HepG2 (cell line): ENCODE results near the gene SSX1. TPM values are rescaled to one million over a fixed set of nuclear protein-coding genes. Genes with fewer than 3 reads are reported as not detected.
"Not testable (repeated sequence)": the region's sequence is repeated elsewhere in the genome, so short reads cannot be mapped to it uniquely, and the experiment has no call there.

Source experiments
- ATAC-seq: fragments of 200-7000 bp; cut with Tn5 transposase; 3 replicates; pipeline ENCODE4 v1.9.1; 2020; ENCODE audit warnings: mild to moderate bottlenecking, moderate library complexity
- BruUV-seq: library from RNA; stranded (reverse); fragments of 400-500 nt; replicated peaks from 2 replicates; lab custom pipeline; 2021; lab: Mats Ljungman, UMichigan
- CTCF ChIA-PET: fragments of 300-600 bp; formaldehyde crosslinking; extraction: SDS; loops from one replicate; lab custom pipeline; 2021; ENCODE audit warnings: low total read pairs, inconsistent platforms, low intra/inter-chr PET ratio; lab: Yijun Ruan, JAX
- POLR2A ChIA-PET: fragments of 350-600 bp; sonication (Branson Sonifier 250); formaldehyde crosslinking; loops from one replicate; lab custom pipeline; 2020; ENCODE audit warnings: antibody characterized with exemption, inconsistent platforms; lab: Yijun Ruan, JAX
- DNase-seq: peaks from one replicate; pipeline ENCODE4 v3.0.0-alpha.2; 2015; ENCODE audit warnings: low spot score
- FAIRE-seq: peaks from 3 replicates; lab custom pipeline; 2011; peaks lifted over from hg19 to GRCh38; lab: Jason Lieb, UNC
- H2AFZ ChIP-seq: one replicate; pipeline ENCODE4 v1.6.1; 2011; ENCODE audit warnings: low read length, inconsistent platforms
- H3K27ac ChIP-seq: fragments of 300-600 bp; 3 replicates; pipeline ENCODE4 v1.8.0; 2011; ENCODE audit warnings: mixed run types, mild to moderate bottlenecking, mixed read lengths, low read length, inconsistent platforms; ENCODE audit not compliant: insufficient read depth; ENCODE audit errors: extremely low read length
- H3K27me3 ChIP-seq, 2 experiments: fragments of 200-600 bp in 1 of 2; 2 replicates in 1 of 2; 3 replicates in 1 of 2; pipeline versions ENCODE4 v1.6.0 to v1.8.0; 2011; ENCODE audit warnings: low read length in 2 of 2, mild to moderate bottlenecking in 2 of 2, moderate library complexity in 2 of 2, inconsistent platforms in 1 of 2; ENCODE audit not compliant: insufficient read depth in 2 of 2, control insufficient read depth in 1 of 2
- H3K36me3 ChIP-seq, 2 experiments: fragments of 200-600 bp in 1 of 2; replicated peaks in 1 of 2; 2 replicates in 1 of 2; 3 replicates in 1 of 2; pipeline versions ENCODE4 v1.5.1 to v1.8.0; 2011; ENCODE audit warnings: low read length in 2 of 2, inconsistent platforms in 1 of 2; ENCODE audit not compliant: insufficient read depth in 2 of 2, control insufficient read depth in 1 of 2
- H3K4me1 ChIP-seq: 2 replicates; pipeline ENCODE4 v1.5.1; 2012; ENCODE audit warnings: low read length, inconsistent platforms; ENCODE audit not compliant: insufficient read depth
- H3K4me2 ChIP-seq: 2 replicates; pipeline ENCODE4 v1.6.0; 2011; ENCODE audit warnings: low read depth, low read length, inconsistent platforms
- H3K4me3 ChIP-seq, 3 experiments: fragments of 200-600 bp in 1 of 3; sonication (generic), shearing (Covaris generic) in 1 of 3; replicated peaks in 1 of 3; 2 replicates each; pipeline ENCODE4 v1.5.1; 2011 to 2016; ENCODE audit warnings: low read length in 3 of 3, inconsistent platforms in 2 of 3, low read depth in 2 of 3, mild to moderate bottlenecking in 2 of 3, control low read depth in 1 of 3, mixed read lengths in 1 of 3; ENCODE audit not compliant: insufficient read depth in 1 of 3
- H3K79me2 ChIP-seq: one replicate; pipeline ENCODE4 v1.6.1; 2011; ENCODE audit warnings: low read length, inconsistent platforms; ENCODE audit not compliant: insufficient read depth
- H3K9ac ChIP-seq: 2 replicates; pipeline ENCODE4 v1.6.0; 2011; ENCODE audit warnings: mild to moderate bottlenecking, low read depth, low read length, inconsistent platforms; ENCODE audit not compliant: insufficient read depth
- H3K9me3 ChIP-seq: 2 replicates; pipeline ENCODE4 v1.5.1; 2012; ENCODE audit warnings: mild to moderate bottlenecking, low read length
- H4K20me1 ChIP-seq: 2 replicates; pipeline ENCODE4 v1.6.0; 2011; ENCODE audit warnings: inconsistent platforms, mild to moderate bottlenecking, low read length, moderate library complexity; ENCODE audit not compliant: insufficient read depth
- CEBPB ChIP-seq: IDR thresholded peaks from 2 replicates; pipeline ENCODE4 v1.6.1; 2011; ENCODE audit warnings: low read depth, low read length, improper control_type of control experiment, borderline replicate concordance
- ZNF350 ChIP-seq: sonication (generic); formaldehyde crosslinking; IDR thresholded peaks from 2 replicates; pipeline ENCODE4 v1.4.0; 2020; ENCODE audit warnings: mild to moderate bottlenecking, low read depth, missing genetic modification reagents, borderline replicate concordance
- whole genome bisulfite sequencing: methylation state at CpG from one replicate; pipeline ENCODE4 v1.1.6; 2017; ENCODE audit warnings: low lambda C conversion rate; 5-methylcytosine and 5-hydroxymethylcytosine counted together
- in situ Hi-C: cut with HindIII; loops from 2 replicates; pipeline ENCODE4 v1.10.0; 2017; ENCODE audit warnings: low pct_unique_long_range_greater_than_20kb; ENCODE audit not compliant: extremely low pct_ligation_motif_present
- intact Hi-C: fragments of 100-400 bp; cut with micrococcal nuclease; formaldehyde crosslinking; loops from one replicate; pipeline ENCODE4 v1.10.0; 2022; ENCODE audit not compliant: unreplicated experiment
- polyA plus RNA-seq, 8 experiments: library from polyadenylated mRNA; depleted of rRNA in 3 of 8; stranded (reverse) in 7 of 8; unstranded in 1 of 8; fragments of >200 nt; fragmentation: Illumina TruSeq in 4 of 8; extraction: Trizol in 4 of 8; gene quantifications; 2 replicates each; pipeline versions ENCODE4 v1.2.1 to v1.2.3, GENCODE V29; 2011 to 2016; ENCODE audit warnings: low read depth in 4 of 8, missing spikeins in 1 of 8, mixed read lengths in 1 of 8; ENCODE audit not compliant: insufficient read depth in 1 of 8
- total RNA-seq, 5 experiments: library from RNA; depleted of rRNA; stranded (reverse); fragments of >200 nt; fragmentation: Illumina TruSeq; extraction: Trizol; gene quantifications; 2 replicates each; pipeline ENCODE4 v1.2.3, GENCODE V29; 2016; ENCODE audit warnings: low read depth in 1 of 5

Gene SSX1
- total and polyA plus RNA-seq, 2 of the 13 experiments (the other 11 are each of a cell fraction or from before 2014, with no cell fraction given): not detected

- 25% methylated on average over 4 of the region's 6 CpGs for WGBS
- POLR2A ChIA-PET, FAIRE-seq, H3K79me2 ChIP-seq, H2AFZ ChIP-seq, H3K9ac ChIP-seq, H4K20me1 ChIP-seq, H3K4me1 ChIP-seq, H3K9me3 ChIP-seq, ATAC-seq, H3K27me3 ChIP-seq, intact Hi-C loops, in situ Hi-C loops, CTCF ChIA-PET, H3K4me2 ChIP-seq, H3K36me3 ChIP-seq, DNase-seq, H3K4me3 ChIP-seq, H3K27ac ChIP-seq, BruUV-seq: not testable (repeated sequence)
Measured at GRCh38 chrX:48252945-48253344, 2.2 kb upstream of the SSX1 start.

DNA sequence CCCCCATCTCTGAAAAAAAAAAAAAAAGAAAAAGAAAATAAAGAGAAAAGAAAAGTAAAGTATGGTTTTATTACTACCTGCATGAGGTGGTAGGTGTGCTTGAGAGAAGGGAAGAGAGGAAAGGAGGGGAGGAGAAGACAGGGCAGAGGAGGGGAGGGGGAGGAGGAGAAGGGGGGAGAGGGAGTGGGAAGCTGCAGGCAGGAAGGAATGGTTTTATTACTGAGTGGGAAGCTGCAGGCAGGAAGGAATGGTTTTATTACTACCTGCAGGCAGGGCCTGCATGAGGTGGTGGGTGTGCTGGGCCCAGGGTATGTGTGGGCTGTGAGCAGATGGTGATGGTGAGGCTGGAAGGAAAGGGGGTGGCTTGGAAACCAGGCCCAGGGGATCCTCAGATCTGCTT, 19.2 kb downstream of the SSX1 start:
- in situ Hi-C loops, H3K4me1 ChIP-seq, DNase-seq, BruUV-seq, H3K79me2 ChIP-seq, ATAC-seq, H3K27me3 ChIP-seq, H4K20me1 ChIP-seq, H3K4me3 ChIP-seq, H3K36me3 ChIP-seq, H3K9ac ChIP-seq, CTCF ChIA-PET, H3K4me2 ChIP-seq, H3K9me3 ChIP-seq, H3K27ac ChIP-seq, POLR2A ChIA-PET, FAIRE-seq, H2AFZ ChIP-seq, intact Hi-C loops: not testable (repeated sequence)

- Histone ChIP-seq H3K4me3 (no peak overlapping the region), H3K36me3 (no peaks in the 10 kb centered on the region), H3K27me3 (no peaks in the 10 kb centered on the region), H3K27ac (no peak overlapping the region), H4K20me1 (no peaks in the 10 kb centered on the region), H3K4me1 (no peaks in the 10 kb centered on the region), H3K9me3 (no peaks in the 10 kb centered on the region), H2AFZ (no peak overlapping the region), H3K9ac (no peak overlapping the region), H3K79me2 (no peaks in the 10 kb centered on the region), H3K4me2 (no peak overlapping the region)
- ATAC-seq (no peak), DNase-seq (peak; percentile 0), FAIRE-seq (no peak)
- no peak for TF ChIP-seq ZNF350 (CRISPR knock-in tag)
- peak; percentile 46; the same call in 1 of the 2 replicates for TF ChIP-seq CEBPB
- in situ Hi-C loops (no loop called here), intact Hi-C loops (no loop called here)
- no TSS peak for BruUV-seq
- CTCF ChIA-PET: no interaction called here
- WGBS: 24% methylated on average over 4 of the region's 9 CpGs
- POLR2A ChIA-PET: no interaction called here
Measured at GRCh38 chrX:48278958-48279357, 23.8 kb downstream of the SSX1 start.
